GM20000 (cell line): Measurements from ENCODE around the gene JMJD4.

ENCODE experiments used
- DNase-seq: peaks from one replicate; pipeline ENCODE4 v3.0.0; 2012; ENCODE audit warnings: low spot score
- TF ChIP-seq, protein P1 (sequence below): IDR thresholded peaks from 2 replicates; pipeline ENCODE4 v1.5.1; 2012; ENCODE audit warnings: mild to moderate bottlenecking, control low read depth; ENCODE audit errors: extremely low read depth, missing control alignments

The JMJD4 gene

DNA sequence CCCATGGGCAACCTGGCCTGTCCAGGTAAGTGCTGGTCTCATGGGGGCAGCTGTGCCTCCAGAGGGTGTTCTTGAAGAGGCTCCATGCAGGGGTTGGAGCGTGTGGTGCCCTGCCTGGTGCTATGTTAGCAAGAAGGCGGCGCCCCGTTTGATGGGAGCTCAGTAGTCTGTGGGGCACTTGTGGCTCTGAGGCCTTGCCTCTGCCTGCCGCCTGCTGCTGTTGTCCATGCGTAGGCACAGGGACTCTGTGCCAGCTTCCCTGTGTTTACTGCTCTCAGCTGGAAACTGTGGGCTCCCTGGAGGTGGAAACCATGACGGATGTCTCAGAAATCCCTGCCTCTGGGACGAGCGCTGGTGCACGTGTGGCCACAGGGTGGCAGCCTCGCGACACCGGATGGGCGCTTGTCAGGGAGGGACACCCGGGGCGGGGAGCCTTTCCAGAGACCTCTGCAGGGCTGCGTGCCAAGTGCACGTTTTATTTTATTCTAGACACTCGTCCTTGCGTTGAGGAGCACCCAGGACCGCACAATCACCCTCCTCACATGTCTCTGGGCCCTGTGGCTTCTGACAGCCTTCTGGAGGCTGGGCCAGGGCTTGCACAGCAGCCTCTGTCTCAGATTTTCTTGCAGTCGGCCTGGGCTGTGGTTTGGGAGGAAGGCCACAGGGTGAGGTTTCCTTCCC lies 27.3 kb upstream of the JMJD4 start:
- TF ChIP-seq, protein P1, sequence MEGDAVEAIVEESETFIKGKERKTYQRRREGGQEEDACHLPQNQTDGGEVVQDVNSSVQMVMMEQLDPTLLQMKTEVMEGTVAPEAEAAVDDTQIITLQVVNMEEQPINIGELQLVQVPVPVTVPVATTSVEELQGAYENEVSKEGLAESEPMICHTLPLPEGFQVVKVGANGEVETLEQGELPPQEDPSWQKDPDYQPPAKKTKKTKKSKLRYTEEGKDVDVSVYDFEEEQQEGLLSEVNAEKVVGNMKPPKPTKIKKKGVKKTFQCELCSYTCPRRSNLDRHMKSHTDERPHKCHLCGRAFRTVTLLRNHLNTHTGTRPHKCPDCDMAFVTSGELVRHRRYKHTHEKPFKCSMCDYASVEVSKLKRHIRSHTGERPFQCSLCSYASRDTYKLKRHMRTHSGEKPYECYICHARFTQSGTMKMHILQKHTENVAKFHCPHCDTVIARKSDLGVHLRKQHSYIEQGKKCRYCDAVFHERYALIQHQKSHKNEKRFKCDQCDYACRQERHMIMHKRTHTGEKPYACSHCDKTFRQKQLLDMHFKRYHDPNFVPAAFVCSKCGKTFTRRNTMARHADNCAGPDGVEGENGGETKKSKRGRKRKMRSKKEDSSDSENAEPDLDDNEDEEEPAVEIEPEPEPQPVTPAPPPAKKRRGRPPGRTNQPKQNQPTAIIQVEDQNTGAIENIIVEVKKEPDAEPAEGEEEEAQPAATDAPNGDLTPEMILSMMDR: peak; percentile 86
- DNase-seq: peak; percentile 89

DNA sequence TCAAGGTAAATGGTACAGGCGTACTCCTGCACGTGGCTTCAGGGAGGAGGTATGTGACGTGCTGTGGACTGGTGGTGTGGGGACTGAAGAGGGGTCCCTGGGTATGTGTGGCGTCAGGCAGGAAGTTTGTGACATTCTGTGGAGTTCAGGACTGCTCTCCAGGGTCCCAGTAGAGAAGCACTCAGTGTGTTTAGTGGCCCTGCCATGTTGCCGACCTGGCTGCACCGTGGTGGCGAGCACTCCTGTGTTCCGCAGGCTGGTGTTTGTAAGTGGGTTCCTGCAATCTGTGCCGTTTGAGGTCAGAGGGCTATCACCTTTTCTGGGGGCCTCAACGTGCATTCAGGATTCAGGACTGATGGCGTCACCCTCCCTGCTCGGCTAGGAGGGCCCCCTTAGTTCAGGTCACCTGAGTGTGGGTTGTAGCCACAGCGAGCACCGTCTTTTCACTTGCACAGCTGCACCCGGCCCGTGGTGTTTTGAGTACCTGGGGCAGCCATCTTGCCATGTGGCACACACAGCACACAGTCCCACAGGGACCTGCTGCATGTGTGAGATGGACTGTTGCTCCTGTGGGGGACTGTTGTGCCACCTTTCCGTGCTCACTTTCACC lies 26.6 kb upstream of the JMJD4 start:
- no peak for DNase-seq
- TF ChIP-seq, protein P1: no peak

DNA sequence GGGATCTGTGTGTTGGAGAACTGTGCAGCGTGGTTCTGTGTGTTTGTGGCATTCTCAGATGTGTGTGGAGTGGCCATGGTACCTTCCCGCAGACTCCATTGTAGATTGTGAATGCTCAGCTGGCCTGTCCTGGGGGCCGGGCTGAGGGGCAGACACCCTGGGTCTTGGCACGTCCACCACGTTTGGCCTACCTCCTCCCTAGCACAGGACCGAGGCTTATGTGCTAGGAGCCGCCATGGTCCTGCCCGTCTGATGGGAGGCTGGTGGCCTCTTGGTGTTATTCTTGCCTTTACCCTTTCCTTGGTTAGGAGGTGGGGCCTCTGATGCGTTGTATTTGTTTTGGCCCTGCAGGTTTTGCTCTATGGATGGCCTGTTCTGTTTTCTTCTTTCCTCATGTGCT lies 25.3 kb upstream of the JMJD4 start:
- TF ChIP-seq, protein P1: no peak
- DNase-seq: no peak

DNA sequence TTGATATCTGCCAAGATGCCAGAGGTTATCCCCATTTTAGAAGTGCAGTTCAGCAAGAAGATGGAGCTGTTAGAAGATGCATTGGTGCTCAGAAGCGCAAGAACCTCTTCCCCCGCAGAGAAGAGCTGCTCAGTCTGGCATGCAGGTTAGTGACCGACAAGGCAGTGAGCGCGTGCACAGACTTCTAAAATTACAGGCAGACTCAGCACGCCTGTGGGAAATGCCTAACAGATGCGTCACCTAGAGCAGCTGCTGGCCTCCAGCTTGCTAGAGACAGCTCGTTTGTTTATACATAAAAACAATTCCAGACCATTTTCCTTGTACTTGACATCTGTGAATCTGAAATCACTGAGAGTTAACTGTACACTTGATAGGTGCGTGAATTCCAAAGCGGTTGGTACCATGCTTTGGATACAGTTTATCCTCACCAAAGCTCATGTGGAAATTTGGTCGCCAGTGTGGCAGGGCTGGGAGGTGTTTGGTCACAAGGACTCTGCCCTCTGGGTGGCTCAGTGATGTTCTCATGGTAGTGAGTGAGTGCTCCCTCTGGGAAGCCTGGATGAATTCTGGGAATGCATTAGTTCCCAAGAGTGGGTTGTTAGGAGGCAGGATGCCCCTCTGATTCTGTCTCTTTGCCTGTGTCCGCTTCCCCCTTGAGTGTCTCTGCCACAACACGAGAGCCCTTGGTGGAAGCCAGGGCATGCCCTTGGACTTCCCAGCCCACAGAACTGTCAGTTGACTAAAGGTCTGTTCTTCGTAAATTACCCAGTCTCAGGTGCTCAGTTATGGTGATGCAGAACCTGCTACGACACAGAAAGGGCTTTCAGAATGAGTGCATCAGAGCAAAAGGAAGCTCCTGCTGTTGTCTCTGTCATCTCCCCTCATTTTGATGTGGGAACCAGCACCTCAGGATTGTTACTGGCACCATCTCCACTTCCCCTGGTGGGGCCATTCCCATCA lies 24.5 kb upstream of the JMJD4 start:
- DNase-seq: no peak
- TF ChIP-seq, protein P1: no peak

DNA sequence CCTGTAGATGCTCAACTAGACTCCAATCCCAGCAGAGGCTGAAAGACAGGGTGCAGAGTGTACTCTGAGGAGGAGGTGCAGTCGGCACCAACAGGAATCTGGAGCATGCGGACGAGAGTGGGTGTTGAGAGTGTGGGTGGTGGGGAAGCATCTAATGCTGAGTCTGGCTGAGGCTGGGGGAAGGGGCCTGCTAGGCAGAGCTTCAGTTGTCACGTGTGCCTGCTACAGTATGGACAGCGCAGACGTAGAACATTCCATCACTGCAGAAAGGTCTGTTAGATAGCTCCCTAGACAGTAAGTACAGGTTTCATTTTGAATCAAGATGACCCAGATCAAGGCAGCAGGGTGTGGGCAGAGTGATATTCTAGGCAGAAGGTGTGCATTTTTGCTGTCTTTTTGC lies 23.3 kb upstream of the JMJD4 start:
- peak; percentile 46 for DNase-seq
- TF ChIP-seq, protein P1: no peak

DNA sequence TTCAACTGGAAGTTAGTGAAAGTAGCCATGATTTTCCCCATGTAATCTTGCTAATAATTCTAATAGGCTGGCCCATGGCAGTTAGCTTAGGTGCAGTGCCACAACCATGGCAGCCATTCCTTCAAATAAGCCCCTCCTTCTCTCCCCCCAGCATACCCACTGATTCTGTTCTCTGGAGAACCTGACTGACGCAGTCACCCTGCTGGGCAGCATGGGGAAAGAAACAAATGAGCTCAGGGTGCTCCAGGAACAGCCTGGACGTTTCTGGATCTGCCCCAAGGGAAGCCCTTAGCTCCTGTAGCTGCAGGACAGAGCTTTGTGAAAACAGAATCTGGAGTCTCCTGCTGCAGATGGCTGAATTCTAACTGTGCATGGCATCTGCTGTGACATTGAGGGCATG lies 22.7 kb upstream of the JMJD4 start:
- no peak for DNase-seq
- TF ChIP-seq, protein P1: no peak
